GM21390 (cell line): ENCODE results near the gene SUN1.
"Not testable (repeated sequence)": the region's sequence is repeated elsewhere in the genome, so short reads cannot be mapped to it uniquely, and the experiment has no call there.

Source experiments
- ATAC-seq: cut with Tn5 transposase; IDR thresholded peaks from one replicate; pipeline ENCODE4 v1.9.1; 2021; ENCODE audit not compliant: unreplicated experiment

SUN1 gene

DNA sequence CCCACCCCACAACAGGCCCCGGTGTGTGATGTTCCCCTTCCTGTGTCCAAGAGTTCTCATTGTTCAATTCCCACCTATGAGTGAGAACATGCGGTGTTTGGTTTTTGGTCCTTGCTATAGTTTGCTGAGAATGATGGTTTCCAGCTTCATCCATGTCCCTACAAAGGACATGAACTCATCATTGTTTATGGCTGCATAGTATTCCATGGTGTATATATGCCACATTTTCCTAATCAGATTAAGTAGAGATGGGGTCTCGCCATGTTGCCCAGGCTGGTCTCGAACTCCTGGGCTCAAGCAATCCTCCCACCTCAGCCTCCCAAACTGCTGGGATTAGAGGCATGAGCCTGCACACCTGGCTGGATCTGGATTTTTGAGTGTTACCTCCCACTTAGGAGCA lies 28.5 kb upstream of the SUN1 start:
- not testable (repeated sequence) for ATAC-seq

DNA sequence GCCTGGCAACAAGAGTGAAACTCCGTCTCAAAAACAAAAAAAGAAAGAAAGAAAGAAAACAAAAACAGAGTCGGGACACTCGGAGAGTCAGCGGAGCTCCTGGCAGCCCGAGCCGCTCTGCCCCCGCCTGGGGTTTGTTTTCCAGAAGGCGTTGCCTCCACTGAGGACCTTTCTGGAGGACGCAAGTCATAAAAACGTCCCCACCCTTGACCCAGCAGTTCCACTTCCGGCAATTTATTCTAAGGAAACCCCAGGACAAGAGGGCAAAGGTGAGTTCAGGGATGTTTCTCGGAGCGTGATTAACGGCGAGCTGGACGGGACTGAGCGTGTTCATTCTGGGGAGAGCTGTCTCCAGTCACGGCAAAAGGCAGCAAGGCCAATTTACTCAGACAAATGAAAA lies 27.0 kb upstream of the SUN1 start:
- no peak for ATAC-seq

DNA sequence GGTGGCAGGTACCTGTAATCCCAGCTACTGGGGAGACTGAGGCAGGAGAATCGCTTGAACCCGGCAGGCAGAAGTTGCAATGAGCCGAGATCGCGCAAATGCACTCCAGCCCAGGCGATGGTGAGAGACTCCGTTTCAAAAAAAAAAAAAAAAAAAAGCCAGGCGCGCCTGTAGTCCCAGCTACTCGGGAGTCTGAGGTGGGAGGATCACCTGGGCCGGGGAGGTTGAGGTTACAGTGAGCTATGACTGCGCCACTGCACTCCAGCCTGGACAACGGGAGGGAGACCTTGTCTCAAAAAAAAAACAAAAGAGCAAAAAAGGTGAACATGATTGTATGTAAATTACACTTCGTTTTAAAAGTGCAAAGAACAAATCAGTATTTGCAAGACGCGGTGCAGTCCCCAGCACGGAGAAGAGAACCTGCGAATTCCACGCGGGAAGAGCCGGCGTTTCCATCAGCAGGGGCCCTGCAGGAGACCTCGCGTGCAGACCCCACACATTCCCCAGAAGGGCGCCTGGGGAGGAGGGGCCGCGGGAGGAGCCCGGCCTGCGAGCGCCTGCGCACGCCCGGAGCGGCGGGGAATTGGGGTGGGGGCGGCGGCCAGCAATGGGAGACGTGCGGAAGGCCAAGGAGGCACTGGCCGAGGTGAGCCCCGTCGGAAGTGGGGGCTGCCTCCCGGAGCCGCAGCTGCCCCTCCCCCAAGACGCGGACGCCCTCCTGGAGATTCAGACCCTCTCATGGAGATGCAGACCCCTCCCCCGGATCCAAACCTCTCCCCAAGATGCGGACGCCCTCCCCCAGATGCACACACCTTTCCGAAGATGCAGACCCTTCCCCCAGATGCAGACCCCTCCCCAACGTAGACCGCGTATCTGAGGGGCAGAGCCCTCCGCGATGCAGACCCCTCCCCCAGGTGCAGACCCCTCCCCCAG lies 16.7 kb upstream of the SUN1 start:
- ATAC-seq, result no peak

DNA sequence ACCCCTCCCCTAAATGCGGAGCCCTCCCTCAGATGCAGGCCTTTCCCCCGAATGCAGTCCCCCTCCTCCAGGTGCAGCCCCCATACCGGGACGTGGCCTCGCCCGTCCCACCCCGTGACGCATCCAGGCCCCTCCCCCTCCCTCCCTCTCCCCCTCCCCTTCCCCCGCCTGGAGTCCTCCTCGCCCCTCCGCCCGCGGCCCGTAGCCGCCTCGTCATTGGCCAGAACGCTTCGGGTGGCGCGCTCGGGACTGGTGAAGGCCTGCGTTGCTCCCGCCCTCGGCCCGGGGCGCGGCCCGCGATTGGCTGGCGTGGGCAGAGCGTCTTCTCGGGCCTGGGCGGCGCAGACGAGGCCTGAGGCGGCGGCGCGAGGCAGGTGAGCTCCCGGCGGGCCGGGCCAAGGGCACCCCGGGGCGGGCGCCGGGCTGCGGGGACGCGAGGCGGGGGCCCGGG lies 16.0 kb upstream of the SUN1 start:
- ATAC-seq, result peak; percentile 79

DNA sequence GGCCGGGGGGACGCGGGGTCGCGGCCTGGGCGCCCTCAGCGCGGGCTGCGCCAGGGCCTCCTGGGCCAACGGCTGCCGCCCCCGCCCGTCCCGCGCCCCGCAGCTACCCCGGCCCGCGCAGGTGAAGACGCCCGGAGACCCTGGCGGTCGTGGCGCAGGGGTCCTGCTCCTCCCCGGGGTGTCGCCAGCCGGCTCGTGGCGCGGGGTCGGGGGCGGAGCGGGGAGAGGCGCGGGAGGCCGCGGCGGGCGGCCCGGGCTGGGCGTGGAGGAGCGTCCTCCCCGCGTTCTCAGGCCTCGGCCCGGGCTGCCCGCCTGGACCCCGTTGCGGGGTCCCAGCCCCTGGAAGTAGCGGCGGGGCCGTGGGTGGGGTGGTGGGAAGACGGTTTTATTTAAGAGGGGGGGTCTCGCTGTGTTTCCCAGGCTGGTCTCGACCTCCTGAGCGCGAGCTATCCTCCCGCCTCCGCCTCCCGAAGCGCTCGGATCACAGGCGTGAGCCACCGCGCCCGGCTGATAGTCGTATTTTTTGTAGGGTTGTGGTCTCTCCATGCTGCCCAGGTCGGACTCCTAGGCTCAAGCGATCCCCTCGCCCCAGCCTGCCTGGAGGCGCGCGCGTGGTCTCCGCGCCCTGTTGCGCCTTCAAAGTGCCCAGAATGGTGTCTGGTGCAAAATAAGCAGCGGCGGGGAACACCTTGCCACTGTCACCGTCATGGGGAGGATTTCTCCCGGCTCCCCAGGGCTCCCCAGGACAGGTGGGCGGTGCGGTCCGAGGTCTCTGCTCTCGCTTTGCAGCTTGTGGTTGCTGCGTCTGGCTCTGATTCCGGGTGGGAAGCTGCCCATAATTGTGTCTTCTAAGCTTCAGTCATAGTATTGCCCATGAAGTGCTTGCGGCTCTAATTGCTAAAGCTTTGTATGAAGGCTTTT lies 15.3 kb upstream of the SUN1 start:
- peak; percentile 14 for ATAC-seq

DNA sequence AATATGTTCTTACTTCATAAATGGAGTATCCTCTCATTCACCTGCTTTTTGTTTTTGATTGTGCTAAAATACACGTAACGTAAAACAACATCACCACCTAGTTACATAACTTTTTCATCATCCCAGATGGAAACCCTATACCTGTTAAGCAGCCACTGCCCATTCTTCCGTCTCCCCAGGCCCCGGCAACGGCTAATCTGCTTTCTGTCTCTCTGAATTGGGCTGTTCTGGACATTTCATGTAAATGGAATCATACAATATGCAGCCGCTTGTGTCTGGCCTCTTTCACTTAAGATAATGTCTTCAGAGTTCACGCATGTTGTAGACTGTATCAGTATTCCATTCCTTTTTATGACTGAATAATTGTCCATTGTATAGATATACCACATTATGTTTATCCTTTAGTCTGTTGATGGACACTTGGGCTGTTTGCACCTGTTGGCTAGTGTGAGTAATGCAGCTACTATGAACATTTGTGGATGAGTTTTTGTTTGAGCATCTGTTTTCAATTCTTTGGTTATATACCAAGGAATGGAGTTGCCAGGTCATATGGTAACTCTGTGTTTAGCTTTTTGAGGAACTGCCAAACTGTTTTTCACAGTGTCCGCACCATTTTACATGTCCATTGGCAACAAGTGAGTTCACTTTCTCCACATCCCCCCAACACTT lies 14.1 kb upstream of the SUN1 start:
- no peak for ATAC-seq

DNA sequence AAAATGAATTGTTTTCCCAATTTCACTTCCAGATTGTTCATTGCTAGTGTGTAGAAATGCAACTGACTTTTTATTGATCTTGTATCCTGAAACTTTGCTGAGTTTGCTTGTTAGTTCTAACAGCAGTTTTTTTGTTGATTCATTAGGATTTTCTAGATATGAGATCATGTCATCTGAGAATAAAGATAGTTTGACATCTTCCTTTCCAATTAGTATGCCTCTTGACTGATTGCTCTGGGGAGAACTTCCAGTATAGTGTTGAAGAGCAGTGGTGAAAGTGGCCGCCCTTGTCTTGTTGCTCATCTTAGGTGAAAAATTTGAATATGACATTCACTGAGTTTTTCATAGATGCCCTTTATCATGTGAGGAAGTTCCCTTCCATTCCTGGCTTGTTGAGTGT lies 11.9 kb upstream of the SUN1 start:
- ATAC-seq, result no peak

DNA sequence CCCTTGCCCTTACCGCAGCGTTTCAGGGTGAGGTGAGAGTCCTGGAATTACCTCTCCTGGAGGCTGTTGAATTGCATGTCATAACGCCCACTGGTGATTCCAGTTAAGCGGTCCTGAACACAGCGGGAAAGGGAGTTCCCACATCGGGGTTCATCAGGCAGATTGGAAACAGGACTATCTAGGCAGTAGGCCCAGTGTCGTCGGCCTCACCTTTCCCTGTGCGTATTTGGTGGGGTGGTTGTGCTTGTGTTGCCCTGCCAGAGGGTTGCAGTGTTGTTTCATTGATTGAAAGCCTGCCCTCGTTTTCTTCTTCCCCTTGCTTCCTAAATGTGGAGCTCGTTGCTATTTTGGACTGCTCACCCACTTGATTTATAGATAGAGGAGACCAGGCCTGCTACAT lies 10.6 kb upstream of the SUN1 start:
- ATAC-seq, result no peak

DNA sequence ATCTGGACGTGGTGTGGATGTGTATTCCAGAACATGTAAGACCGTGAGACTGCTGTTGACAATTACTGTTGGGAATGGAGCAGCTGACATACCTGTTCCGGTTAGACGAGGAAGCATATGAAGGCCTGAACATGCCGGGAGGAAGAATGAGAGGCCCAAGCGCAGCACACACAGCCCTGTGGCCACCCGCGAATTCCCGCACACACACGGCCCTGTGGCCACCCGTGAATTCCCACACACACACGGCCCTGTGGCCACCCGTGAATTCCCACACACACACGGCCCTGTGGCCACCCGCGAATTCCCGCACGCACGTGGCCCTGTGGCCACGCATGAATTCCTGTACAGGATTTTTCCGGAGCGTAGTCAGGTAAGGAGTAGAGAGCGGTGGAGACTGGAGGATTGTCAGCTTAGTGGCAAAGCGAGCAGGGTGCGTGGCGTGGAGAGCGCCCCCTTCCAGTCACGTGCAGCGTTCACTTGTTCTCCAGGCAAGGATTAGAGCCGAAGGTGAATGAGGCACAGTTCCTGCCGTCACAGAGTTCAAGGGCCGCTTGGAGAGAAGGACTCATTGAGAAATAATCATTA lies 9.5 kb upstream of the SUN1 start:
- ATAC-seq, result no peak

DNA sequence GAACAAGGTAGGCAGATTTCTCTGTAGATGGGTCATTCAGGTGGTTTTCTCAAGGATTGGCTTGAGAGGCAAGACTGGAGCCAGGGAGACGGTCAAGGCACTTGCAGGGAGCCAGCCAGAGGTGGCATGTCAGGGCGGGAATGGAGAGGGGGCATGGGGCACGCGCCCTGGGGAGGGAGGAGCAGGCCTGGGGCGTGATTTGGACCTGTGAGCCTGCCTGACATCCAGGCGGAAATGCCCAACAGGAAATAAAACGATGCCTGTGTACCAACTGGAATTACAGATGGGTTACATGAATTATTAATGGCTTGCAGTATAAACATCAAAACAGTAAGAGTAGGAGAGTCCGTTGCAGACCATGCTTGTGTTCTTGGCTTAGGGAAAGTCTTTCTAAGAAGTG lies 8.6 kb upstream of the SUN1 start:
- ATAC-seq, result no peak

DNA sequence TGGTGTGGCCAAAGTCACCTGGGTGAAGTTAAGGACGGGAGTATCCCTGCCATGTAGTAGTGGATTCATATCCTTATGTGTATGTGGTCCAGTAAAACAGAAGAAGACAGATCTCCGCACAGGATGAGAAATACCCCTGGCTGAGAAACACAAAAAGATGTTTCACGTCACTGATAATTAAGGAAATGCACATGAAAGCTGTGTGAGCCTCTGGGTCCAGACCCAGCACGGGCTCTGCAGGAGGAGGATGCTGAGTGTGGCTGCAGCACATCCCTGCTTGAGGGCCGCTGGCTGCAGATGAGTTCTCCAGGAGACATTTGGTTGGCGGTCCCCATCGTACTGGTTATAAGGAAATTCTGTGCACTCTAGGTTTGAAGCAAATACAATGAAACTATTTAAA lies 8.2 kb upstream of the SUN1 start:
- ATAC-seq, result no peak

DNA sequence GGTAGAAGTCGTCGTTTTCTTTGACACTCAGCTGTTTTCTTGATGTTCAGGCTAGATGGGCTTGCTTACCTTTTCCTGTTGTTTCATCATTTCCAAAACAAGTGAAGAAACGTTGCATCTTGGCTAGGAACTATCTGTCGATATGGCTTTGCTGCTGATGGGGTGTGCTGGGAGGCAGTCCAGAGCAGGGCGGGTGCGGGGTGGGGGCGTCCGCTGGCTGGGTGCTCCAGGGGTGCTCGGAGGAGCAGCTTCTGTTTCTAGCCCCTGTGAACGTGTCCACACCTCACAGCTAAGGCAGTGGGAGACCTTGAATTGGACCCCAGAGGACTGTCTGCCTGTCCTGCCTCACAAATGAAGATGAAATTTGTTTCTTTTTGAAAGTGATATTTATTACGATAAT lies 7.6 kb upstream of the SUN1 start:
- no peak for ATAC-seq

DNA sequence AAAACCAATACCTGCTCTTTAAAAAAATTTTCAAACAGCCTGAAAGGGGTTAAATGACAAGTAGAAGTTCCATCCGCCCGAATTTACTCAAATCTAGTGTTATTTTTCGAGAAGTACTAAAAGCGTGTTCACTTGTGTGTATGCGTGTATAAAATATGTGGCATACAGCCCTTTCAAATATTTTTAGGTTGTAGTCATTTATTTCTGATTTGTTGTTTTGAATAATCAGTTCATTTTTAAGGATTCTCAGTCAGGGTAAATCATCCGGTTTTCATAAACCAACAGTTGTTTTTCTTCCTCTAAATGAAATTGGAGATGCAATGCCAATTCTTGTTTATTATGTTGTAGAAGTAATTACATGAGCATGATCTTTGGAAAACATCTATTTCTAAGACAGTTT lies 6.9 kb upstream of the SUN1 start:
- no peak for ATAC-seq

DNA sequence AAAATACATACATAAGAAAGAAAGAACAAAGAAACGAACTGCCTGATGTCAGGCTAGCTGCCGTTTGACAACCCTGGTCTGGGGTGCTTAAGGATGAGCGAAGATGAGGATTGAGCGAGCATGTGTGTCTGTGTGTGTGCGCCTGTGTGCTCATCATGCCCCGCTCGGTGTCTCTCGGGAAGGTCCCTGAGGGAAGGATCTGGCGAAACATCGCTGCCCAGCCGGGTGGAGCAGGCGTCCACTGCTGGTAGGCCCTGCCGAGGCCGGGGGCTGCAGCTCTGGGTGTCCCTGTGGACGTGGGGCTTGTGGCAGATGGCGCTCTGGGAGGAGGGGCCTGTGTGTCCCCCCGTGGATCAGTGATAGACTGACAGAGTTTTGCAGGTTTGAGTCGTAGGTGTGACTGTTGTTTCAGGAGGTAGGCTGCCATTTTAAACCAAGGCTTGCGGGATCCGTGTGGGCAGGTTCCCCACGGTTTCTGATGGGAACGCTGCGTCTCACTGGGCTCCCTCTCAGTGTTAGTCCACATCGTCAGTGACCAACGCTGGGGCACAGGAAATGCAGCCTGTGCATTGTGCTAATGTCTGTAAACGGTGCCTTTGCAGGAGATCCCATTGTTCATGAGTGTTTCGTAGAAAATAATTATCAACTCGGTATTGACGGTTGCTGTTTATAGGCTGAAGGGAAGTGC lies 5.9 kb upstream of the SUN1 start:
- ATAC-seq, result no peak

DNA sequence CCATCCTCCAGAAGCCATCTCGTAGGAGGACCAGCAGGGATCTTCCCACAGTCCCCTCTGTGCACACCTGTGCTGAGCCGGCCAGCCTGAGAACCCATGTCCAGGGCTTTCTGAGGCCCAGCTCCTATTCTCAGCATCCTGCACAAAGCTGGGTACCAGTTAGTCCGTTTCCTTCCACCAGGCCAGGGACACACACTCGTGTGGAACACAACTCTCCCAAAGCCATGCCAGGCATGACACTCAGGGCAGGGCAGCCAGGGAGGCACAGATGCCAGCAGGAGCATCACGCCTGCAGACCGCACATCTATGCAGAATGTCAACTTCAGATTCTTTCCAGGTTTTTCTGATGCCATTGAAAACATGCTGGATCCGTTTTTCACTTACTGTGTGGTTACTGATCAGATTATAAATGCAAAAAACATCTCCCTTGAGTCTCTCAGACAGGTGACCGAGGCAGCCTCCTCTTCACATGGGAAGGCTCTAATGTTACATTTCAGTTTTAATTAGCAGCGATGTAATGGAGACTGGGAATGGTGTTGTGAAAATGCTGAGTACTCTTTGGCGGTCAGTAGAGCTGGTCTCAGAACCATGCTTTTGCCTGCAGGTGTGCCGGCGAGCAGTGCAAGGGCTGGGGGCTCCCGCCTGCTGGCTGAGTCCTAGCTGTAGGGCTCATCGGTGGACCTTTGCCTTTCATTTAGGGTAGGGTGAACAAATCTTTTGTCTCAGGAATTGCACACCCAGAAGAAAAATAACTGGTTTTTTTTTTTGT lies 3.3 kb upstream of the SUN1 start:
- no peak for ATAC-seq

DNA sequence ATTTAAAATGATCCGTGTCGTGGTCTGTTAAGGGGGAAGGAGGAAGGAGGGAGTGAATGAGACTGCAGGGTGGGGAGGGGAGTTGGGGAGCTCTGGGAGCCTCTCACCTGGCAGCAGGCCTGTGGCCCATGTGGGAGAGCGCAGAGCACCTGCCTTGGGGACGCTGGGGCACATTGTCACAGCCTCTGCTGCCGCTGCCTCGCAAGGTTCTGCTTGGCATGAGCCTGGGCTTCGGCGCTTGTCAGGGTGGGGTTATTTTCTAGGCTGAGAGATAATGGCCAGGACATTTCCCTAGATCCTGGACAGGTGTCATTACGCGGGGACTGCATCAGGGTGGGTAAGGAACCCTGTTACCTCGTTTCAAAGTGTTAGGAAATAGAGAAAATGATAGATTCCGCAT lies 2.2 kb upstream of the SUN1 start:
- no peak for ATAC-seq

DNA sequence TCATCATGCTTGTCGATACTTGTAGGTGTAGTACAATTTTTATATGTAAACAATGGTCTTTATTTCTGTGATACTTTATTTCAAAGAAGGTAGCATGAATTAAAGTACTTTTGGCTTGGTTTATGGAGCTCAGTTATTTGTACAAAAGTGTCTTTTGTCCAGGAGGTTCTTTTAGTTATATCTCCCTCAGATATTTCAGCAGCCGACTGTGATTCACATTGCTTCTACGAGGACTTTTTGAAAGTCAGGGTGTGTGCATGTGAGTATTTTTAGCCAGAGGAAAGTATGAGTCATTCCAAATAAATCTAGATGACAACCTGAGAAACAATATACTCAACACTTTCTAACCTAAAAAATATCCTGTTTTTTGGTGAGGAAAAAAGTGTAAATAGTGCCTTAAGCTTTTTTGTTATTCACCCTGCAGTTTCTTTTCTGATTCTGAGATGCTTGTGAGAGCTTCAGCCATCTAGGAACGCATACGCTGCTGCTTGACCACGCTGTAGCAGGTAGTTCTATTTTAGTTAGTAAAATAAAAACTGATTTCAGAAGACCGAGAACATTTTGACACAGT lies 595 bp upstream of the SUN1 start:
- ATAC-seq, result peak; percentile 63

DNA sequence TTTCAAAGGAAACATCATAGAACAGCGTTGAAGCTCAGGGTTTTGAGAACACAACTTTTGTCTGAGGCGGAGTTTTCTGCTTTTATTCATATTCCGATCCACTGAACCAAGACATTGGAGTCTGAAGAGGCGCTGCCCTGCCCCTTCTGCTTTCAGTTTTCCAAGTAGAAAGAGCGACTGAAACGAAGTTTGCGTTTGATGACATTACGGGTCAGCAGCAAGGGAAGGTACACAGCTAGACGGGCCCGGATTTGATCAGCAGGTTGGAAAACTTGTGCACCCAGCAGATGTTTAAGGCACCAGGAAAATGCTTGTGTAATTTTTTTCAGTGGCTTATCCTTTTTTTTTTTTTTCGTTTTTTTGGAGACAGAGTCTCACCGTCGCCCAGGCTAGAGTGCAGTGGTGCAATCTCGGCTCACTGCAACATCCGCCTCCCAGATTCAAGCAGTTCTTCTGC lies 720 bp downstream of the SUN1 start:
- no peak for ATAC-seq

DNA sequence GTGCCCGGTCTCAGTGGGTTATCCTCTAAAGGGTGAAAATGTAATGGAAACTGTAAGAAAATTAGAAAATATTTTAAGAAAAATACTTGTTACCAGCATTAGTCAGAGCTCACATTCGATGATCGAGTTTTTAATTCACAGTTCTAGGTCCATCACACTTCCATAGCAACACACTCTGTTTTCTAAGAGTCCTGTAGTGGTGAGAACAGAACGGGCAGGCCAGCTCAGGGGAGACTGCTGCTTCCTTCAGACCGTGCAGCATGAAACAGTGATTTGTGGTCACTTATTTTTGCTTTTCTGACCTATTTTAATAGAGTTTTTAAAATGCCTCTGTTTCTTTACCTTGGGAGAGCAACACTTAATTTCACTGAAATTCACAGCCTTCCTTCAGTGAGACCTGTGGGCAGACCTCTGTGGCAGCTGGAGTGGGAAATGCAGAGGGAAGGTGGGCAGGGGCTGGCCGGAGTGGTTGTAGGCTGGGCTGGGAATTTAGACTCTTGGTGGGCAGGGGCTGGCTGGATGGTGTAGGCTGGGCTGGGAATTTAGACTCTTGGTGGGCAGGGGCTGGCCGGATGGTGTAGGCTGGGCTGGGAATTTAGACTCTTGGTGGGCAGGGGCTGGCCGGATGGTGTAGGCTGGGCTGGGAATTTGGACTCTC lies 1.5 kb downstream of the SUN1 start:
- ATAC-seq, result no peak
